GM19395 (cell line): ENCODE data around the gene RPL34.
A peak's percentile ranks its signal among the peaks of the same experiment; 100 is the strongest.

Source experiments
- ATAC-seq: cut with Tn5 transposase; IDR thresholded peaks from one replicate; pipeline ENCODE4 v1.9.1; 2021; ENCODE audit warnings: mild to moderate bottlenecking, moderate library complexity; ENCODE audit not compliant: unreplicated experiment

RPL34 gene

GRCh38 chr4:108622828-108623227 is 2.5 kb downstream of the RPL34 start:
- no peak for ATAC-seq

- no peak for ATAC-seq
Observed at GRCh38 chr4:108624263-108625056, 4.1 kb downstream of the RPL34 start.

- no peak for ATAC-seq
Observed at GRCh38 chr4:108626056-108626455, 5.7 kb downstream of the RPL34 start.

- no peak for ATAC-seq
Observed at GRCh38 chr4:108628411-108628810, 8.0 kb downstream of the RPL34 start.

- ATAC-seq: no peak
Observed at GRCh38 chr4:108635070-108635655, 14.8 kb downstream of the RPL34 start.

GRCh38 chr4:108636246-108636645 is 15.9 kb downstream of the RPL34 start:
- ATAC-seq: no peak

GRCh38 chr4:108637856-108638255 is 17.5 kb downstream of the RPL34 start:
- ATAC-seq: no peak

GRCh38 chr4:108644237-108644636 is 23.9 kb downstream of the RPL34 start:
- no peak for ATAC-seq

GRCh38 chr4:108646706-108647105 is 26.3 kb downstream of the RPL34 start:
- ATAC-seq: no peak

GRCh38 chr4:108649863-108650211 is 29.5 kb downstream of the RPL34 start:
- ATAC-seq: peak; percentile 32

- ATAC-seq: peak; percentile 93
Observed at GRCh38 chr4:108650212-108651013, 30.0 kb downstream of the RPL34 start, which contains the start of gene OSTC. OSTC (plus strand) TSS chr4:108650599; CDS start chr4:108650656, 57 bp downstream.

- ATAC-seq: no peak
Observed at GRCh38 chr4:108651014-108651791, 30.8 kb downstream of the RPL34 start.

- ATAC-seq: no peak
Observed at GRCh38 chr4:108662629-108663028, 42.3 kb downstream of the RPL34 start.

GRCh38 chr4:108674356-108674977 is 54.1 kb downstream of the RPL34 start:
- ATAC-seq: no peak
